ENCODE data around the gene PABPC5. TPM values are rescaled to one million over a fixed set of nuclear protein-coding genes. Genes with fewer than 3 reads are reported as not detected.

PABPC5 gene
- not detected for total RNA-seq
- 0 reads per million in 2 donors for total RNA-seq

- Mint-ChIP-seq H3K36me3 (ENCODE audit: low read depth) (no peaks in the 10 kb centered on the region), H3K4me1 (no peaks in the 10 kb centered on the region), H3K4me3 (no peak within 1 kb of the TSS), H3K27me3 (no peaks in the 10 kb centered on the region), H3K27ac (no peak within 1 kb of the TSS)
- no peaks in the 10 kb centered on the region for H3K9me3 ChIP-seq (ENCODE audit: control insufficient read depth, low read length, poor library complexity, severe bottlenecking)
- DNase-seq (no peak), ATAC-seq (no peak)
These were observed at the start of gene PABPC5 for GRCh38 chrX:91434351-91435168. TSS of gene PABPC5 (plus strand) at chrX:91434839. CDS start at chrX:91435578, 739 bp downstream.

GRCh38 chrX:91389026-91389425, 45.6 kb upstream of the PABPC5 start:
- Mint-ChIP-seq H3K27ac (no peak overlapping the region), H3K36me3 (ENCODE audit: low read depth) (no peaks in the 10 kb centered on the region), H3K4me1 (no peaks in the 10 kb centered on the region), H3K27me3 (no peaks in the 10 kb centered on the region), H3K4me3 (no peak overlapping the region)
- no peak for DNase-seq
- ATAC-seq = no peak
- no peaks in the 10 kb centered on the region for H3K9me3 ChIP-seq (ENCODE audit: control insufficient read depth, low read length, poor library complexity, severe bottlenecking)

GRCh38 chrX:91414713-91415112, 19.9 kb upstream of the PABPC5 start:
- ATAC-seq (no peak), DNase-seq (no peak)
- Mint-ChIP-seq H3K4me3 (no peak overlapping the region), H3K27ac (no peak overlapping the region), H3K4me1 (no peaks in the 10 kb centered on the region), H3K36me3 (ENCODE audit: low read depth) (no peaks in the 10 kb centered on the region), H3K27me3 (no peaks in the 10 kb centered on the region)
- H3K9me3 ChIP-seq (ENCODE audit: control insufficient read depth, low read length, poor library complexity, severe bottlenecking) = no peaks in the 10 kb centered on the region

- H3K27me3 Mint-ChIP-seq = no peaks in the 10 kb centered on the region
- H3K36me3 Mint-ChIP-seq (ENCODE audit: low read depth) = no peaks in the 10 kb centered on the region
- ATAC-seq = no peak
- H3K27ac Mint-ChIP-seq = no peak overlapping the region
- no peak for DNase-seq
- no peak overlapping the region for H3K4me3 Mint-ChIP-seq
- H3K9me3 ChIP-seq (ENCODE audit: control insufficient read depth, low read length, poor library complexity, severe bottlenecking) = no peaks in the 10 kb centered on the region
- no peaks in the 10 kb centered on the region for H3K4me1 Mint-ChIP-seq
These were observed 756 bp downstream of the PABPC5 start for GRCh38 chrX:91435395-91435794.
